ENCODE data around the gene SLC38A5. TPM values are rescaled to one million over a fixed set of nuclear protein-coding genes. Genes with fewer than 3 reads are reported as not detected.

SLC38A5 gene
- total RNA-seq, 4 donors from 2014 or later, result 24.2 to 63.0 (median 46.2) TPM

DNA sequence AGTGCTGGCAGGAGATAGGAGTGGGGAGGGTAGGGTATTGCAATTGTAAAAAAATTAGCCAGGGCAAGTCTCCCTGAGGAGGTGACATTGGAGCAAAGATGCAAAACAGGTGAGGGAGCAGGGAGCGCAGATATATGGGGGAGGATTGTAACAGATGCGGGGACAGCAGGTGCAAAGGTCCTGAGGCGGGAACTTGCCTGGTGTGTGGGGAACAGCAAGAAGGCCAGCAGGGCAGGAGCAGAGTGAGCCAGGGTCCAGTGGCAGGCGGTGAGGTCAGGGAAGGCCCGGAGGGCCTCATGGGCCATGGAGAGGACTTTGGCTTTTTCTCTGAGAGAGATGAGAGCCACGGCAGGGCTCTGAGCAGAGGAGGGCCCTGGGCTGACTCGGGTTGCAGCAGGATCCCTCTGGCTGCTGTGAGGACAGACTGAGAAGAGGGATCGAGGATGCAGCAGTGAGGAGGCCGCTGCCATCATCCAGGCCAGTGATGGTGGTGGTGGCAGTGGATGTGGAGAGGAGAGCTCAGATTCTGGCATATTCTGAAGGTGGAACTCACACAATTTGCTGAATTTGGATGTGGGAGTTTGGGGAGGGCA is 44.9 kb upstream of the SLC38A5 start:
- Histone ChIP-seq H3K4me1 (peaks cover under 1% of the 10 kb centered on the region), H3K27me3 (no peaks in the 10 kb centered on the region), H3K4me3 (no peak overlapping the region), H3K27ac (no peak overlapping the region), H3K36me3 (peaks cover 6% of the 10 kb centered on the region), H3K9me3 (no peaks in the 10 kb centered on the region)
- DNase-seq (ENCODE audit: low spot score in 2 of 2), result no peak
- WGBS, result 84% methylated on average over 9 of the region's 9 CpGs
- TF ChIP-seq, protein P1, sequence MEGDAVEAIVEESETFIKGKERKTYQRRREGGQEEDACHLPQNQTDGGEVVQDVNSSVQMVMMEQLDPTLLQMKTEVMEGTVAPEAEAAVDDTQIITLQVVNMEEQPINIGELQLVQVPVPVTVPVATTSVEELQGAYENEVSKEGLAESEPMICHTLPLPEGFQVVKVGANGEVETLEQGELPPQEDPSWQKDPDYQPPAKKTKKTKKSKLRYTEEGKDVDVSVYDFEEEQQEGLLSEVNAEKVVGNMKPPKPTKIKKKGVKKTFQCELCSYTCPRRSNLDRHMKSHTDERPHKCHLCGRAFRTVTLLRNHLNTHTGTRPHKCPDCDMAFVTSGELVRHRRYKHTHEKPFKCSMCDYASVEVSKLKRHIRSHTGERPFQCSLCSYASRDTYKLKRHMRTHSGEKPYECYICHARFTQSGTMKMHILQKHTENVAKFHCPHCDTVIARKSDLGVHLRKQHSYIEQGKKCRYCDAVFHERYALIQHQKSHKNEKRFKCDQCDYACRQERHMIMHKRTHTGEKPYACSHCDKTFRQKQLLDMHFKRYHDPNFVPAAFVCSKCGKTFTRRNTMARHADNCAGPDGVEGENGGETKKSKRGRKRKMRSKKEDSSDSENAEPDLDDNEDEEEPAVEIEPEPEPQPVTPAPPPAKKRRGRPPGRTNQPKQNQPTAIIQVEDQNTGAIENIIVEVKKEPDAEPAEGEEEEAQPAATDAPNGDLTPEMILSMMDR (IDR thresholded peaks at IDR 0.05), result no peak
- no peak for TF ChIP-seq POLR2A (IDR thresholded peaks at IDR 0.05)
- TF ChIP-seq POLR2AphosphoS5 (IDR thresholded peaks at IDR 0.05), result no peak
- TF ChIP-seq EP300 (IDR thresholded peaks at IDR 0.05), result no peak

- WGBS, result 86% methylated on average over 12 of the region's 16 CpGs
- no peaks in the 10 kb centered on the region for H3K9me3 ChIP-seq
- no peaks in the 10 kb centered on the region for H3K27me3 ChIP-seq
- no peak overlapping the region for H3K4me3 ChIP-seq
- H3K27ac ChIP-seq, result no peak overlapping the region
- DNase-seq (ENCODE audit: low spot score in 2 of 2), result no peak
- TF ChIP-seq, protein P1 (IDR thresholded peaks at IDR 0.05), result no peak
- TF ChIP-seq POLR2A (IDR thresholded peaks at IDR 0.05) (no peak), EP300 (IDR thresholded peaks at IDR 0.05) (no peak), POLR2AphosphoS5 (IDR thresholded peaks at IDR 0.05) (no peak)
- peaks cover 6% of the 10 kb centered on the region for H3K4me1 ChIP-seq
- peaks cover 6% of the 10 kb centered on the region for H3K36me3 ChIP-seq
Measured at GRCh38 chrX:48514126-48514806, 44.2 kb upstream of the SLC38A5 start.

DNA sequence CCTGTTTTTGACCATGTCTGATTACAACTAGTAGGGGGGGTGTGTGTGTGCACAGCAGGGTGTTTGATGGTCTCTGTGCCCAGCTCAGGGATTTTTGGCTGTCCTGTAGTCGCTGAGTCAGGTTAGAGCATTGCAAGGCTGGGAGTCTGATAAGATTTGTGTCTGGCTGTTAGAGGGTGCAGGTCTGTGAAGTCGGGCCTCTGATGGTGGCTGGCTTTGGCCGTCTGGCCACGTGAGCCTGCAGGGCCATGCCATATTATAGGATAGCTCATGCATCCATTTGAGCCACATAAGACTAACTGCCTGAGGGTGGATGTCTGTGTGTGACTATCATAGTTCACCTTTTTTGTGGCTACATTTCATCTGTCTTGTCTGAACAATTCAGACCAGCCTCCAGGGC is 43.6 kb upstream of the SLC38A5 start:
- H3K4me1 ChIP-seq, result peaks cover 6% of the 10 kb centered on the region
- no peaks in the 10 kb centered on the region for H3K9me3 ChIP-seq
- H3K4me3 ChIP-seq, result no peak overlapping the region
- H3K27ac ChIP-seq, result no peak overlapping the region
- H3K36me3 ChIP-seq, result peaks cover 6% of the 10 kb centered on the region
- no peak for TF ChIP-seq POLR2A (IDR thresholded peaks at IDR 0.05)
- no peak for TF ChIP-seq EP300 (IDR thresholded peaks at IDR 0.05)
- no peak for TF ChIP-seq POLR2AphosphoS5 (IDR thresholded peaks at IDR 0.05)
- 77% methylated on average over 4 of the region's 4 CpGs for WGBS
- DNase-seq (ENCODE audit: low spot score in 2 of 2), result no peak
- H3K27me3 ChIP-seq, result no peaks in the 10 kb centered on the region

GRCh38 chrX:48512371-48512935 is 42.4 kb upstream of the SLC38A5 start:
- H3K27ac ChIP-seq, result no peak overlapping the region
- H3K36me3 ChIP-seq, result peaks cover 6% of the 10 kb centered on the region
- no peaks in the 10 kb centered on the region for H3K9me3 ChIP-seq
- no peak overlapping the region for H3K4me3 ChIP-seq
- H3K4me1 ChIP-seq, result peaks cover 11% of the 10 kb centered on the region
- H3K27me3 ChIP-seq, result no peaks in the 10 kb centered on the region
- no peak for TF ChIP-seq POLR2A (IDR thresholded peaks at IDR 0.05)
- TF ChIP-seq, protein P1 (IDR thresholded peaks at IDR 0.05), result no peak
- TF ChIP-seq EP300 (IDR thresholded peaks at IDR 0.05), result no peak
- TF ChIP-seq POLR2AphosphoS5 (IDR thresholded peaks at IDR 0.05), result no peak
- DNase-seq (ENCODE audit: low spot score in 2 of 2), result no peak
- 80% methylated on average over 14 of the region's 20 CpGs for WGBS

DNA sequence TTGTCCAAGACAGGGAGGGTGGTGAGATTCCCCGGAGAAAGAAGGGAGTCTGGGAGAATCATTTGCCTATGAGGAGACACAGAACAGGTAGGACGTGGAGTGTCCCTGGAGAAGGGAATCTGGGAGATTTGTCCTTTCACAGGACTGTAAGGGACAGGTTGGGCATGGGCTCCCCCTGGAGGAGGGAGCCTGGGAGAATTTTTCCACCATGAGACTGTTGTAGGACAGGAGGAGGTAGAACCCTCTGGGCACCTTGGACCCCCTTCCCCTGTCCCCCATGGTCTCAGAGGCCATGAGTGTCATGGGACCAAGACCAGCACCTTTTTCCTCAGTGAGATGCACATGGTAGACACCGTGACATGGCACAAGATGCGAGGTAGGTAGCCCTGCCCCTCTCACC is 41.5 kb upstream of the SLC38A5 start:
- no peak for TF ChIP-seq POLR2AphosphoS5 (IDR thresholded peaks at IDR 0.05)
- no peak for TF ChIP-seq EP300 (IDR thresholded peaks at IDR 0.05)
- no peak for TF ChIP-seq POLR2A (IDR thresholded peaks at IDR 0.05)
- TF ChIP-seq, protein P1 (IDR thresholded peaks at IDR 0.05), result no peak
- Histone ChIP-seq H3K27ac (no peak overlapping the region), H3K4me1 (peaks cover 11% of the 10 kb centered on the region), H3K4me3 (no peak overlapping the region), H3K9me3 (no peaks in the 10 kb centered on the region), H3K36me3 (peaks cover 6% of the 10 kb centered on the region), H3K27me3 (no peaks in the 10 kb centered on the region)
- WGBS, result 65% methylated on average over 4 of the region's 4 CpGs
- no peak for DNase-seq (ENCODE audit: low spot score in 2 of 2)

All from suprapubic skin (tissue), 4 donors.